ENCODE data around the gene CPSF7. TPM values are rescaled to one million over a fixed set of nuclear protein-coding genes. Genes with fewer than 3 reads are reported as not detected.

CPSF7 gene
- total and polyA plus RNA-seq, 10 of the 15 experiments (the other 5 are each of a cell fraction or from before 2014, with no cell fraction given): 14.9 to 93.1 (median 60.9) TPM

GRCh38 chr11:61414547-61414946 lies 15.2 kb downstream of the CPSF7 start:
- Histone ChIP-seq H3K27me3 (replicated peaks in 1 of 2; ENCODE audit: control insufficient read depth in 2 of 2, insufficient read depth in 2 of 2, low read length in 1 of 2) (no peaks in the 10 kb centered on the region), H3K36me3 (ENCODE audit: control insufficient read depth in 2 of 2, insufficient read depth in 2 of 2, low read length in 1 of 2) (peaks cover 24 to 62% of the 10 kb centered on the region in 2 experiments), H2AFZ (ENCODE audit: control insufficient read depth, low read depth, low read length) (no peak overlapping the region), H3K4me3 (no peak overlapping the region), H3K9ac (ENCODE audit: control insufficient read depth, insufficient read depth, low read length) (no peak overlapping the region), H3K27ac (ENCODE audit: control insufficient read depth, insufficient read depth) (no peak overlapping the region), H3K4me2 (ENCODE audit: control insufficient read depth, insufficient read depth) (no peak overlapping the region), H3K9me3 (replicated peaks; ENCODE audit: control insufficient read depth, insufficient read depth, low read length) (no peaks in the 10 kb centered on the region), H3K79me2 (ENCODE audit: control insufficient read depth, insufficient read depth, low read length) (no peaks in the 10 kb centered on the region; the same call in 1 of the 2 replicates), H4K20me1 (ENCODE audit: control insufficient read depth, insufficient read depth) (no peaks in the 10 kb centered on the region), H3K4me1 (ENCODE audit: control insufficient read depth, insufficient read depth, low read length) (no peaks in the 10 kb centered on the region)
- ChIA-PET CTCF (no interaction called here), SMC1A (ENCODE audit: uncharacterized antibody, unreplicated experiment) (no interaction called here), RAD21 (ENCODE audit: unreplicated experiment) (no interaction called here), POLR2A (no interaction called here)
- in situ Hi-C loops (cut with MboI) (no loop called here), intact Hi-C loops (cut with micrococcal nuclease; ENCODE audit: unreplicated experiment) (no loop called here)
- FAIRE-seq (no peak), ATAC-seq (no peak), DNase-seq (ENCODE audit: low read depth, low spot score) (no peak)
- WGBS (ENCODE audit: insufficient coverage, insufficient replicate concordance, low lambda C conversion rate, missing lambda C conversion rate): 0% methylated on average over 2 of the region's 2 CpGs
- TF ChIP-seq HDAC2 (IDR thresholded peaks at IDR 0.05): no peak
- TF ChIP-seq NR2C1 (IDR thresholded peaks at IDR 0.05): no peak
- TF ChIP-seq SMAD1 (IDR thresholded peaks at IDR 0.05; ENCODE audit: low read depth, partially characterized antibody): no peak
- TF ChIP-seq ZBTB33 (IDR thresholded peaks at IDR 0.05): no peak
- TF ChIP-seq ZBTB40 (IDR thresholded peaks at IDR 0.05; ENCODE audit: borderline replicate concordance): no peak
- no peak for TF ChIP-seq NFIC (IDR thresholded peaks at IDR 0.05; ENCODE audit: low read depth, low read length)
- TF ChIP-seq JUND (IDR thresholded peaks at IDR 0.05; ENCODE audit: low read depth, low read length): no peak
- no peak for TF ChIP-seq NR2F1 (conservative IDR thresholded peaks at IDR 0.05)
- TF ChIP-seq, protein P1, sequence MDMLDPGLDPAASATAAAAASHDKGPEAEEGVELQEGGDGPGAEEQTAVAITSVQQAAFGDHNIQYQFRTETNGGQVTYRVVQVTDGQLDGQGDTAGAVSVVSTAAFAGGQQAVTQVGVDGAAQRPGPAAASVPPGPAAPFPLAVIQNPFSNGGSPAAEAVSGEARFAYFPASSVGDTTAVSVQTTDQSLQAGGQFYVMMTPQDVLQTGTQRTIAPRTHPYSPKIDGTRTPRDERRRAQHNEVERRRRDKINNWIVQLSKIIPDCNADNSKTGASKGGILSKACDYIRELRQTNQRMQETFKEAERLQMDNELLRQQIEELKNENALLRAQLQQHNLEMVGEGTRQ (IDR thresholded peaks at IDR 0.05; ENCODE audit: borderline replicate concordance, low read depth, low read length): no peak
- TF ChIP-seq ZNF622 (IDR thresholded peaks at IDR 0.05): no peak
- TF ChIP-seq MXI1 (IDR thresholded peaks at IDR 0.05; ENCODE audit: low read depth, low read length): no peak
- BruUV-seq (replicated peaks): no TSS peak
